ENCODE measurements around the gene DOCK3. TPM values are rescaled to one million over a fixed set of nuclear protein-coding genes. Genes with fewer than 3 reads are reported as not detected.
A peak's percentile ranks its signal among the peaks of the same experiment; 100 is the strongest.

The DOCK3 gene
- total RNA-seq, 1 experiment from 2014 or later: 8.3 TPM

GRCh38 chr3:51337666-51338065, 662.9 kb downstream of the DOCK3 start:
- H3K18ac ChIP-seq (ENCODE audit: insufficient read length, low read depth, low read length): no peak overlapping the region
- Mint-ChIP-seq H3K36me3 (ENCODE audit: insufficient read depth in 1 of 3, low read depth in 3 of 3) (peaks cover 8 to 27% (median 13%) of the 10 kb centered on the region in 3 experiments), H3K9me3 (no peaks in the 10 kb centered on the region), H3K4me1 (peaks cover 23 to 27% of the 10 kb centered on the region in 2 experiments), H3K4me3 (no peak overlapping the region), H3K27ac (peak overlapping the region in 1 of 3 experiments; percentile 23; a peak in 1 of 7 replicates), H3K27me3 (ENCODE audit: low read depth) (no peaks in the 10 kb centered on the region)
- no peaks in the 10 kb centered on the region for H3K79me1 ChIP-seq (ENCODE audit: insufficient read depth, low read depth, low read length, poor library complexity, severe bottlenecking)
- H3K4me2 ChIP-seq (ENCODE audit: insufficient read depth, insufficient read length, low read length): no peak overlapping the region
- TF ChIP-seq CTCF (conservative IDR thresholded peaks at IDR 0.05): no peak
- H4K20me1 ChIP-seq (ENCODE audit: control insufficient read depth, insufficient read depth, insufficient read length): no peaks in the 10 kb centered on the region
- no CpG with 5 or more reads among the region's 1 CpG for WGBS (ENCODE audit: extremely low coverage, insufficient read length, low lambda C conversion rate)
- DNase-seq: no peak
- H3K27me3 ChIP-seq (ENCODE audit: insufficient read depth, low read length): no peaks in the 10 kb centered on the region
- no peak overlapping the region for H4K91ac ChIP-seq (ENCODE audit: insufficient read length, low read depth, low read length)
- H3K9ac ChIP-seq (ENCODE audit: extremely low read depth, insufficient read length, low read length): no peak overlapping the region
- H4K8ac ChIP-seq (replicated peaks; ENCODE audit: insufficient read length, low read depth, low read length): no peak overlapping the region
- H3K27ac ChIP-seq (ENCODE audit: insufficient read length, low read depth, low read length): no peak overlapping the region
- no peaks in the 10 kb centered on the region for H3K9me3 ChIP-seq (ENCODE audit: control insufficient read depth, low read depth, low read length)
- no peak overlapping the region for H3T11ph ChIP-seq (ENCODE audit: low read length)
- H2BK15ac ChIP-seq (ENCODE audit: low read depth, low read length): no peak overlapping the region
- H2BK5ac ChIP-seq (ENCODE audit: insufficient read length, low read length): no peak overlapping the region
- H3K23me2 ChIP-seq (ENCODE audit: insufficient read length, low read depth, low read length, poor library complexity, severe bottlenecking): no peaks in the 10 kb centered on the region
- H4K5ac ChIP-seq (ENCODE audit: insufficient read length, low read depth, low read length): no peak overlapping the region
- H2BK120ac ChIP-seq (ENCODE audit: low read depth, low read length, poor library complexity, severe bottlenecking): no peak overlapping the region
- H3K4ac ChIP-seq (ENCODE audit: low read depth, low read length): no peak overlapping the region
- H2AFZ ChIP-seq (ENCODE audit: low read length): no peak overlapping the region
- peaks cover 13% of the 10 kb centered on the region for H3K4me1 ChIP-seq (ENCODE audit: insufficient read depth, low read length)
- H3K56ac ChIP-seq (ENCODE audit: insufficient read length, low read depth, low read length): no peak overlapping the region
- H3K14ac ChIP-seq (ENCODE audit: insufficient read depth, low read length): no peak overlapping the region
- no peak overlapping the region for H2BK20ac ChIP-seq (ENCODE audit: low read depth, low read length, poor library complexity, severe bottlenecking)
- no peak overlapping the region for H2BK12ac ChIP-seq (ENCODE audit: insufficient read length, low read depth, low read length)
- no peaks in the 10 kb centered on the region for H3K79me2 ChIP-seq (ENCODE audit: insufficient read depth, low read length)
- H3K23ac ChIP-seq (ENCODE audit: insufficient read length, low read depth, low read length): no peak overlapping the region
- H2AK5ac ChIP-seq (ENCODE audit: insufficient read length, low read length): no peak overlapping the region

All from H9 (cell line).